Activated CD8-positive, alpha-beta T cell treated with anti-CD3 and anti-CD28 coated beads, Interleukin-2, amount 10 ng/mL, durations not matched to agents 7 days and 5 days (primary cell): ENCODE results near the gene ANKLE1. TPM values are rescaled to one million over a fixed set of nuclear protein-coding genes. Genes with fewer than 3 reads are reported as not detected.

Experiments used
- ATAC-seq: fragments of 150-1000 bp; cut with Tn5 transposase; one replicate; pipeline ENCODE4 v1.10.0; 2021; ENCODE audit warnings: moderate library complexity
- CTCF ChIA-PET: fragments of 350-600 bp; sonication (Branson Sonifier 250); formaldehyde crosslinking; loops from one replicate; lab custom pipeline; 2021; ENCODE audit warnings: antibody characterized with exemption; lab: Charles Lee
- POLR2A ChIA-PET: fragments of 350-600 bp; sonication (Branson Sonifier 250); formaldehyde crosslinking; loops from one replicate; lab custom pipeline; 2021; ENCODE audit warnings: antibody characterized with exemption; lab: Charles Lee
- DNase-seq: peaks from one replicate; pipeline ENCODE4 v3.0.0-alpha.2; 2020
- H3K27ac Mint-ChIP-seq: one replicate; pipeline ENCODE4 v1.8.0; 2021; ENCODE audit warnings: mild to moderate bottlenecking, mixed read lengths
- H3K27me3 Mint-ChIP-seq: one replicate; pipeline ENCODE4 v1.8.0; 2021; ENCODE audit warnings: low read depth, mixed read lengths
- H3K36me3 Mint-ChIP-seq: one replicate; pipeline ENCODE4 v1.8.0; 2021; ENCODE audit warnings: low read depth, mixed read lengths
- H3K4me1 Mint-ChIP-seq: one replicate; pipeline ENCODE4 v1.8.0; 2021; ENCODE audit warnings: low read depth, mixed read lengths
- H3K4me3 Mint-ChIP-seq: one replicate; pipeline ENCODE4 v1.8.0; 2021; ENCODE audit warnings: mild to moderate bottlenecking, mixed read lengths
- H3K9me3 Mint-ChIP-seq: one replicate; pipeline ENCODE4 v1.8.0; 2022; ENCODE audit warnings: mixed read lengths; ENCODE audit not compliant: insufficient read depth
- total RNA-seq, 2 experiments: library from RNA; stranded (reverse); gene quantifications; one replicate each; pipeline ENCODE4 v1.2.3, GENCODE V29; 2021

ANKLE1 gene
- total RNA-seq, 2 experiments from 2014 or later: 10.7 to 13.8 TPM

DNA sequence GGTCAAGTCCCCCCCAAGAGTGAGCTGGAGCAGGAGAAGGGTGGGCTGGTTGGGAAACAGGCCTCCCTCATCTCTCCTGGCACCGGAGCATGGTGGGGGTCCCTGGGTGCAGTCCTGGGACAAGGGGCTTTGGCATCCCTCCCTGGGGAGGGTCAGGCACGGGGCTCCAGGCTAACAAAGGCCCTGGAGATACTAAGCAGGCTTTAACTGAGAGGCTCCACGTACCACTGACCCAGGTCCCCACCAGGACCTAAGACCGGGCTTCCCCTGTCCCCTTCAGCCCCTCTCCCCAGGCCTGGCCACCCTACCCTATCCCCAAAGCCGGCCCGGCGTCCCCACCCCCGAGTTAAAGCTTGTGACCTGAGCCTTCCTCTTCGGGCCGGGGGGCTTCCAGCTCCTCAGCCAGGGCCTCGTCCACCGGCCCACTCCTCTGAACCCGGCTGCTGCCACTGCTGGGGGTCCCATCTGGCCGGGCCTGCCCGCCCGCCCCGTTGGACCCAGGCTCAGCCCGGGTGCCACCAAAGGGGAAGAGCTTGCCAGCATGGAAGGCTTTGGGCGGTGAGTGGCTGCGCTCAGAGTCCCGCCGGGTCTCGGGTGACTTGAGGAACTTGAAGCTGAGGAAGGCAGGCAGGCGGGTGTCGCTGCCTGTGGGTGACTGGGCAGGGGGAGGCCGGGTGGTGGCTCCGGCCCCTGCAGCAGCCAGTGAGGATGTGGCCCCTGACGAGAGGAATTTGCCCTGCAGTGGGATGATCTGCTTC is 42.8 kb downstream of the ANKLE1 start:
- H3K4me1 Mint-ChIP-seq: peaks cover 9% of the 10 kb centered on the region
- peaks cover 14% of the 10 kb centered on the region for H3K36me3 Mint-ChIP-seq
- no peak for DNase-seq
- CTCF ChIA-PET: no interaction called here
- ATAC-seq: no peak
- POLR2A ChIA-PET: interaction anchor here (0.6 to 1.1 kb wide), 2 partner anchors 8 to 12 kb away, joined by 3 read pairs; no protein-coding TSS in a partner anchor
- H3K9me3 Mint-ChIP-seq: no peaks in the 10 kb centered on the region
- no peaks in the 10 kb centered on the region for H3K27me3 Mint-ChIP-seq
- no peak overlapping the region for H3K4me3 Mint-ChIP-seq
- H3K27ac Mint-ChIP-seq: no peak overlapping the region

DNA sequence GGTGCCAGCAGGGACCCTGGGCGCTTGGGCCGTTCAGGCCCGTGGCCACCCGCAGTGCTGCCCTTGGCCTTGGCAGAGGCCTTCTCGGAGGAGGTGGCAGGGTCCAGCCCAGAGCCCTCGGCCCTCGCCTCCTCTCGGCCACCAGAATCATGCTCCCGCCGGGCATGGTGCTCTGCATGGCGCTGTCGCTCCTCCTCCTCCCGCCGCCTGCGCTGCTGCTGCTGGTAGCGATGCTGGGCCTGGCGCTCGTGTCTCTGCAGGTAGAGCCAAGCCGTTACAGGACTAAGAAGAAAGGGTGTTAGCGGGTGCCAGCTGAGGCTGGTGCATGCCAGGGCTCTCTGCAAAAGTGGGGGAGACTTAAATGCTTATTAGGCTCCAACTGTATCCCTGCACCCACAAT is 43.4 kb downstream of the ANKLE1 start:
- H3K27me3 Mint-ChIP-seq: peaks cover 4% of the 10 kb centered on the region
- H3K27ac Mint-ChIP-seq: no peak overlapping the region
- H3K9me3 Mint-ChIP-seq: no peaks in the 10 kb centered on the region
- H3K4me3 Mint-ChIP-seq: no peak overlapping the region
- DNase-seq (no peak), ATAC-seq (no peak)
- ChIA-PET POLR2A (interaction anchor here (0.6 to 1.1 kb wide), 3 partner anchors 8 to 16 kb away, joined by 3 to 4 read pairs (median 3); partner anchors contain the start of gene DDA1), CTCF (no interaction called here)
- peaks cover 10% of the 10 kb centered on the region for H3K36me3 Mint-ChIP-seq
- H3K4me1 Mint-ChIP-seq: peaks cover 12% of the 10 kb centered on the region

DNA sequence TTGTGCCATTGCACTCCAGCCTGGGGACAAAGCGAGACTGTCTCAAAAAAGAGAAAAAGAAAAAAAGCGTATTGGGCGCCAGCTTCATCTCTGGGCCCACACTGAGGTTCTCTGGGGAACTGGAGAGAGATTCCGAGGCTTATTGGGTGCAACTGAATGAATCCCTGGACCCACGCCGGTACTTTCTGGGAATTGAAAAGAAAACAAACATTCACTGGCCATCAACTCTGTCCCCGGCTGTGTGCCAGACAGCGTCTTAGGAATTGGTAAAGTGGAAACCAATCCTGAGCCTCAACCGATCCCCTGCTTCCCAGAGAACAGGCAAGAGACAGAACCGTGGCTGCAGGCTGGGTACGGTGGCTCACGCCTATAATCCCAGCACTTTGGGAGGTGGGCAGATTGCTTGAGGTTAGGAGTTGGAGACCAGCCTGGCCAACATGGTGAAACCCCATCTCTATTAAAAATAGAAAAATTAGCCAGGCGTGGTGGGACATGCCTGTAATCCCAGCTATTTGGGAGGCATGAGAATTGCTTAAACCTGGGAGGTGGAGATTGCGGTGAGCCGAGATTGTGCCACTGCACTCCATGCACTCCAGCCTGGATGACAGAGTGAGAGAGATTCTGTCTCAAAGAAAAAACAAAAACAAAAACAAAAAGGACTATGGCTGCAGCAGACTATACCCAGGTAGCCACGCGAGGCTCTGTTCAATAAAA is 44.3 kb downstream of the ANKLE1 start:
- ATAC-seq (no peak), DNase-seq (no peak)
- peaks cover 10% of the 10 kb centered on the region for H3K36me3 Mint-ChIP-seq
- ChIA-PET POLR2A (interaction anchor here (1.1 kb wide), 1 partner anchor 17 kb away, joined by 4 read pairs; the partner anchor contains the start of gene DDA1), CTCF (interaction anchor here (1.7 kb wide), 1 partner anchor 22 kb away, joined by 3 read pairs; no protein-coding TSS in a partner anchor)
- H3K4me1 Mint-ChIP-seq: peaks cover 12% of the 10 kb centered on the region
- no peak overlapping the region for H3K4me3 Mint-ChIP-seq
- peaks cover 4% of the 10 kb centered on the region for H3K27me3 Mint-ChIP-seq
- H3K27ac Mint-ChIP-seq: no peak overlapping the region
- no peaks in the 10 kb centered on the region for H3K9me3 Mint-ChIP-seq

DNA sequence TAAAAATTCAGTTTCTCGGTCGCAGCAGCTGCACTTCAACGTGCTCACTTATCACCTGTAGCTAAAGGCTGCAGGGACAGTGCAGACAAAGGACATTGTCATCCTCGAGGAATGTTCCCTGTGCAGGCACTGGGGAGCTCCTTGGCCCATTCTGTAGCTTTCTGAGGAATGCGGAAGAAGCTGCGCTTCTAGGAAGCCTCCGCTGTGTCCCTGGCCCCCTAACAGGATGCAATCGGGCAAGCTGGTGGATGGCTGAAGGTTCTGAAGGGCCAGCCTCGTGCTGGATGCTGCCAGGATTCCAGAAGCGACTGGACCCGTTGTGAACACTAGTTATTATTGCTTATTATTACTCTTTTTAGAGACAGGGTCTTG is 44.9 kb downstream of the ANKLE1 start:
- Mint-ChIP-seq H3K4me1 (peaks cover 12% of the 10 kb centered on the region), H3K36me3 (peaks cover 10% of the 10 kb centered on the region), H3K27ac (no peak overlapping the region), H3K9me3 (no peaks in the 10 kb centered on the region), H3K4me3 (no peak overlapping the region), H3K27me3 (peaks cover 4% of the 10 kb centered on the region)
- ChIA-PET CTCF (interaction anchor here (1.4 to 1.7 kb wide), 2 partner anchors 23 to 63 kb away, joined by 3 to 4 read pairs; no protein-coding TSS in a partner anchor), POLR2A (no interaction called here)
- no peak for ATAC-seq
- no peak for DNase-seq

DNA sequence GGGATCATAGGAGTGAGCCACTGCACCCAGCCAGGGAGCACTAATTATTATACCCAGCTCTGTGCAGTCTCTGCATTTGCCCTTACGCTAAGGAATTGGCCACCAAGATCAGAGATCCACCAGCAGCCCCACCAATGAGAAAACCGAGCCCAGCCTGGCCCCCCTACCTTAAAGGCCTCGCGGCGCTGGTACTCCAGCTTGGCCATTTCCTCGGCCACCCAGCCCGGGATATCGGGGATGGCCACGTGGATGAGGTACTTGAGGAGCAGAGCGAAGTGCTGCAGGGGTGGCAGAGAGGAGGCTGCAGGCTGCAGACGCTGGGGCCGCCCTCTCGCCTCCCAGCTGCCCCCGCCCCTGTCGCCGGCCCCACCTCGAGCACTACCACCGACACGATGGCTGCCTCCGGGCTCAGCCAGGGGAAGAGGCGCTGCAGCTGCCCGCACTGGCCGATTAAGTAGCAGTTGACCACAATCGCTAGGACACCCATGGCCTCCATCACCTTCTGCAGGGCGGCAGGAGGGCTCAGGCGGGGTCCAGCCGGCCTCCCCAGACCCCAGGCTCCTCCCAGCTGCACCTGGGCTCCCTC is 45.5 kb downstream of the ANKLE1 start:
- ChIA-PET CTCF (interaction anchor here (0.9 to 1.7 kb wide), 3 partner anchors 21 to 62 kb away, joined by 3 to 4 read pairs (median 3); no protein-coding TSS in a partner anchor), POLR2A (no interaction called here)
- Mint-ChIP-seq H3K36me3 (peaks cover 10% of the 10 kb centered on the region), H3K4me1 (peaks cover 12% of the 10 kb centered on the region), H3K4me3 (no peak overlapping the region), H3K9me3 (no peaks in the 10 kb centered on the region), H3K27me3 (peaks cover 4% of the 10 kb centered on the region), H3K27ac (no peak overlapping the region)
- ATAC-seq (no peak), DNase-seq (peak; percentile 18)

DNA sequence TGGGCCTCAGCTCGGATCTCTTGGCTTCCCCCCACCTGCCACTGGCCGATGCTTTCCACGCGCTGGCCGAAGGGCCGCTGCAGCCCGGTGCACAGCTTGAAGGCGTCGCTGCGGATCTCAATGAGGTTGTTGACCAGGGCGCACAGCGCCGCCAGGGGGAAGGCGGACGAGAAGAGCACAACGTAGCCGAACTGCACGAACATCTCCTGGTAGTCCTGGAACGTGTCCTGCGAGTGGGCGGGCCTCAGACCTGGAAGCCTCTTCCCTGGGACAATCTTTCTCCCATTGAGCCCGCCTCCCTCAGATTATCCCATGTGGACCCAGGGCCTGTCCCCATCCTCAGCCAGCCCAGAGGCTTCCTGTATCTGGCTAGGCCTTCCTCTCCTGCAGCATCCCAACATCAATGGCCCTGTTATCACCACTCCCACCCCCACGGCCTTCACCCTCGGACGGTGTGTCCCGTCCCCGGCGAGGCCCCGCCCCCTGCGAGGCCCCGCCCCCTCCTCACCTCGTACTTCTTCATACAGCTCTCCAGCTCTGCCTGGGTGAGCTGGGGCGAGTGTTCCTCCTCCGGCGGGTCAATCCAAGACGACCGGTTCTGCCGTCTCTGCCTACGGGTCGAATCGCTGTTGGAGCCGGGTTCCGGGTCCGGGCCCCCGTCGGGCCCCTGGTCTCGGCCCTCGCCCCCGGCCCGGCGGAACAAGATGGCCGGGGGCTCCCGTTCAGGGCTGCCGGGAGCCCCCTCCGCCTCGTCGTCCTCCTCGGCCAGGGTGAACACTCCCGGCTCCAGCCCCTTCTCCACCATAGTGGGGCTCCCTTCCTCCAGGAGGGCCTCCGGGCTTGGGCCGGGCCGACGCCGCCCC is 46.2 kb downstream of the ANKLE1 start:
- peaks cover 16% of the 10 kb centered on the region for H3K4me1 Mint-ChIP-seq
- peaks cover 11% of the 10 kb centered on the region for H3K36me3 Mint-ChIP-seq
- no peaks in the 10 kb centered on the region for H3K9me3 Mint-ChIP-seq
- ATAC-seq: peak; percentile 68
- POLR2A ChIA-PET: interaction anchor here (0.5 kb wide), 1 partner anchor 522 kb away, joined by 6 read pairs; no protein-coding TSS in a partner anchor
- H3K27me3 Mint-ChIP-seq: peaks cover 4% of the 10 kb centered on the region
- CTCF ChIA-PET: interaction anchor here (0.9 to 1.5 kb wide), 4 partner anchors 19 to 92 kb away, joined by 3 to 4 read pairs (median 4); partner anchors contain the start of genes DDA1 and MVB12A
- peak; percentile 59 for DNase-seq
- H3K4me3 Mint-ChIP-seq: peak overlapping the region; percentile 46
- peak overlapping the region; percentile 30 for H3K27ac Mint-ChIP-seq

DNA sequence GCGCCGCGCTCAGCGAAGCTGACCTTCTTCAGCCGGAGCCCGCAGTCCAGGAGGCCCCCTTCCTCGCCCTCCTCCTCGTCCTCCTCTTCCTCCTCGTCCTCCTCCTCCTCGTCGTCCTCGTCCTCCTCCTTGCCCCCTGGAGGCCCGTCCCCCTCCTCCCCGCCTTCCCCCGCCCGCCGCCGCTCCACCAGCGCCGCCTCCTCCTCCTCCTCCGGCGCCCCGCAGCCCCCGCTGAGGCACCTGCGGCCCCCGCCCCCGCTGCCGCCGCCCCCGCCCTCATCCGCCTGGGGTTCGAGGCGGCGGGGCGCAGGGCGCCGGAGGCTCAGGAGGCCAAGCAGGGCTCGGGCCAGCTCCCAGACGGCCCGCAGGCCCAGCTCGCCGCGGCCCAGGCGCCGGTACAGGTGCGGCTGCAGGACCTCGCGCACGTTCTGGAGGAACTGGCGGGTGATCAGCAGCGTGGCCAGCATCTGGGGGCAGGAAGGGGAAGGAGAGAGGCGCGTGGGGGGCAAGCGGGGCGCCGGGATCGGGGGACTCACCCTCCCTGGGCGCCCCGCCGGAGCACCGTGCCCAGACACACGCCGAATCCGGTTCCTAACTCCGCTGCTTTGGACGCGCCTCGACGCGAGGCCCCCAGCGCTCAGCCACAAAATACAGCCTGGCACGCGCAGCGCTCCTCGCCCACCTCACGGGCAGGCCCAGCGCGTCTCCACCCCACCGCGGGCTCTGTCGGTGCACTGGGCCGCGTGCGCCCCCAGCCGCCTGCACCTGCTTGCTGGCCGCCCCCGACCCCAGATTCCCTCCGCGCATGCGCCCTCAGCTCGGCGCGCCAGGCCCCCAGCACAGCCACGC is 47.0 kb downstream of the ANKLE1 start:
- Mint-ChIP-seq H3K4me3 (peak overlapping the region; percentile 46), H3K27ac (no peak overlapping the region), H3K9me3 (no peaks in the 10 kb centered on the region), H3K36me3 (peaks cover 15% of the 10 kb centered on the region), H3K27me3 (peaks cover 4% of the 10 kb centered on the region), H3K4me1 (peaks cover 21% of the 10 kb centered on the region)
- ATAC-seq (peak; percentile 19), DNase-seq (peak; percentile 40)
- ChIA-PET POLR2A (interaction anchor here (0.6 kb wide), 1 partner anchor 38 kb away, joined by 3 read pairs; no protein-coding TSS in a partner anchor), CTCF (interaction anchor here (1.0 to 1.5 kb wide), 2 partner anchors 20 to 91 kb away, joined by 4 read pairs; partner anchors contain the start of genes DDA1 and MVB12A)

DNA sequence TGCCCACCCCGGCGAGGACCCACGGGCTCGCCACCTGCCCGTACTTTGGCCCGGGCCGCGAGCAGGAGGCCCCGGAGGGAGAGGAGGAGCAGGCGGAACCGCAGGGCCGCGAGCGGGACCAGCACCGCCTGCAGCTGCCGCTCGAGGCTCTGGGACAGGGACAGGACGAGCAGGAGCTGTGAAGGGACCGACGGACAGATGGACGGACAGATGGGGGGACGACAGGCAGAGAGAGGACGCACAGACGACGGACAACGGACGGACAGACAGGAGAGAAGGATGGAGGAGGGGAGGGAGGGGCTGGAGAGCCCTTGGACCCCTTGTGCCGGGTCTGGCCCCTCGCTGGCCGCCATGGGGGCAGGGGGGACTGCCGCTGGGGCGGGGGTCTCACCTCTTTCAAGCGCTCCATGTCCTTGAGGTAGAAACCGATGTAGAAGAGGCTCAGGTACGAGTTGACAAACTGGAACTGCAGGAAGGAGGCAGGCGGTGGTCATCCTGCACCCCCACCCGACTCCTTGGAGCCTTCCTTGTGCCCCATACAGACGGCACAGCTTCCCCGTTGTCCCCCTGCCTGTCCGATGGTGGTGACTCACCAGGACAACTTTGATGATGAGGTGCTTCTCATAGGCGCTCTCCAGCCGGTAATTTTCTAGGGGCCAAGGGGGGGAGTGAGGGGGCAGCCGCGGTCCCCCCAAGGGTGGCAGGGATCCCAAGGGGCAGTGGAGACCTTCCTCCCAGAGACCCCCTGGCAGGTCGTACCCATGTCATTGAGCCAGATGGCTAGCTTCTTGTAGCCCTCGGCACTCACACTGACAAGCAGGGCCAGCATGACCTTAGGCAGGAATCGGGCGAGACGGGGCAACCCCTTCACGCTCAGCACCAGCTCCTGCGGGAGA is 47.9 kb downstream of the ANKLE1 start:
- Mint-ChIP-seq H3K4me3 (peak overlapping the region; percentile 31), H3K4me1 (peaks cover 24% of the 10 kb centered on the region), H3K9me3 (no peaks in the 10 kb centered on the region), H3K27me3 (peaks cover 4% of the 10 kb centered on the region), H3K36me3 (peaks cover 16% of the 10 kb centered on the region), H3K27ac (no peak overlapping the region)
- ChIA-PET CTCF (interaction anchor here (1.1 to 1.5 kb wide), 2 partner anchors 20 to 23 kb away, joined by 3 to 4 read pairs; partner anchors contain the start of gene DDA1), POLR2A (interaction anchor here (0.6 kb wide), 1 partner anchor 39 kb away, joined by 3 read pairs; no protein-coding TSS in a partner anchor)
- DNase-seq: peak; percentile 18
- no peak for ATAC-seq

DNA sequence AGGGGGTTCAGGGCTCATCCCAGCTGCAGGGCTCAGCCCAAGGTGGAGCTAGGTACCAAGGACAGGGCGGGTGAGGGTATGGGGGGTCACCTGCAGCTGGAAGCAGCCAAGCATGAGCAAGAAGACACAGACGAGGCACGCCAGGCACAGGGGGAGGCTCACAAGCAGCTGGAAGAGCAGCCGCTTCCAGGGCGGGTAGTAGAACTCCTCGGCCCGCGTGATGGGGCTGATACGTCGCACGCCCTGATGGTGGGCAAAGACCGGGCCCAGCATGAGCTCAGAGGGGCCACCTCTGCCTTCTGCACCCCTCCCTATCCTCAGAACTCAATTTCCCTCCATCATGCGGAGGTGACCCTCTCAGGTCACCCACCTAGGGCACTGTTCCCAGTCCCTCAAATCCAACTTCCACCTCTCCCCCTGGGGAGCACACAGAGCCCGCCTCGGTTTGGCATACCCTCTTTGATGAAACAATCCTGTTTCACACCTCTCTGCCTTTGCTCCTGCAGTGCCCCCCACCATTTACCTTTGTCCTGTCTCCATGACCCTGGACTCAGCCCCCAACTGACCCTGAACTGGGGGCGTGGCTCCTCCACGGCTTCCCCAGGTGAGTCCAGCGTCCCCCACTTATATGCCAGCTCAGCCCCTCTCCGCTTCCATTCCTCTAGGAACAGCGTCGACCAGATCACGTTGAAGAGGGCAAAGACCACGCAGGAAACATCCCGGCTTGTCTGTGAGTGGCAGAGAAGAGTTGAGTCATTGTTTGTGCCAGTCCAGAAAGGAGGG is 48.8 kb downstream of the ANKLE1 start:
- H3K27ac Mint-ChIP-seq: no peak overlapping the region
- H3K36me3 Mint-ChIP-seq: peaks cover 16% of the 10 kb centered on the region
- ATAC-seq (no peak), DNase-seq (peak; percentile 20)
- no peaks in the 10 kb centered on the region for H3K9me3 Mint-ChIP-seq
- peak overlapping the region; percentile 31 for H3K4me3 Mint-ChIP-seq
- H3K27me3 Mint-ChIP-seq: peaks cover 4% of the 10 kb centered on the region
- CTCF ChIA-PET: interaction anchor here (1.1 kb wide), 1 partner anchor 24 kb away, joined by 3 read pairs; no protein-coding TSS in a partner anchor
- POLR2A ChIA-PET: interaction anchor here (0.5 kb wide), 1 partner anchor 520 kb away, joined by 3 read pairs; no protein-coding TSS in a partner anchor
- peaks cover 30% of the 10 kb centered on the region for H3K4me1 Mint-ChIP-seq
